ENCODE results near the gene IFI27L2.

- TF ChIP-seq, protein P1, sequence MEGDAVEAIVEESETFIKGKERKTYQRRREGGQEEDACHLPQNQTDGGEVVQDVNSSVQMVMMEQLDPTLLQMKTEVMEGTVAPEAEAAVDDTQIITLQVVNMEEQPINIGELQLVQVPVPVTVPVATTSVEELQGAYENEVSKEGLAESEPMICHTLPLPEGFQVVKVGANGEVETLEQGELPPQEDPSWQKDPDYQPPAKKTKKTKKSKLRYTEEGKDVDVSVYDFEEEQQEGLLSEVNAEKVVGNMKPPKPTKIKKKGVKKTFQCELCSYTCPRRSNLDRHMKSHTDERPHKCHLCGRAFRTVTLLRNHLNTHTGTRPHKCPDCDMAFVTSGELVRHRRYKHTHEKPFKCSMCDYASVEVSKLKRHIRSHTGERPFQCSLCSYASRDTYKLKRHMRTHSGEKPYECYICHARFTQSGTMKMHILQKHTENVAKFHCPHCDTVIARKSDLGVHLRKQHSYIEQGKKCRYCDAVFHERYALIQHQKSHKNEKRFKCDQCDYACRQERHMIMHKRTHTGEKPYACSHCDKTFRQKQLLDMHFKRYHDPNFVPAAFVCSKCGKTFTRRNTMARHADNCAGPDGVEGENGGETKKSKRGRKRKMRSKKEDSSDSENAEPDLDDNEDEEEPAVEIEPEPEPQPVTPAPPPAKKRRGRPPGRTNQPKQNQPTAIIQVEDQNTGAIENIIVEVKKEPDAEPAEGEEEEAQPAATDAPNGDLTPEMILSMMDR (IDR thresholded peaks at IDR 0.05; ENCODE audit: poor library complexity, severe bottlenecking) = no peak
- TF ChIP-seq EP300 (conservative IDR thresholded peaks at IDR 0.05; ENCODE audit: poor library complexity, severe bottlenecking) (no peak), SMC3 (conservative IDR thresholded peaks at IDR 0.05; ENCODE audit: poor library complexity) (no peak), MXI1 (conservative IDR thresholded peaks at IDR 0.05; ENCODE audit: poor library complexity, severe bottlenecking) (no peak), POLR2AphosphoS5 (IDR thresholded peaks at IDR 0.05) (no peak), EZH2 (IDR thresholded peaks at IDR 0.05; ENCODE audit: borderline replicate concordance, insufficient read depth, low read length, poor library complexity, severe bottlenecking) (no peak), TAF1 (IDR thresholded peaks at IDR 0.05; ENCODE audit: low read depth) (no peak)
- TF ChIP-seq, protein P2, sequence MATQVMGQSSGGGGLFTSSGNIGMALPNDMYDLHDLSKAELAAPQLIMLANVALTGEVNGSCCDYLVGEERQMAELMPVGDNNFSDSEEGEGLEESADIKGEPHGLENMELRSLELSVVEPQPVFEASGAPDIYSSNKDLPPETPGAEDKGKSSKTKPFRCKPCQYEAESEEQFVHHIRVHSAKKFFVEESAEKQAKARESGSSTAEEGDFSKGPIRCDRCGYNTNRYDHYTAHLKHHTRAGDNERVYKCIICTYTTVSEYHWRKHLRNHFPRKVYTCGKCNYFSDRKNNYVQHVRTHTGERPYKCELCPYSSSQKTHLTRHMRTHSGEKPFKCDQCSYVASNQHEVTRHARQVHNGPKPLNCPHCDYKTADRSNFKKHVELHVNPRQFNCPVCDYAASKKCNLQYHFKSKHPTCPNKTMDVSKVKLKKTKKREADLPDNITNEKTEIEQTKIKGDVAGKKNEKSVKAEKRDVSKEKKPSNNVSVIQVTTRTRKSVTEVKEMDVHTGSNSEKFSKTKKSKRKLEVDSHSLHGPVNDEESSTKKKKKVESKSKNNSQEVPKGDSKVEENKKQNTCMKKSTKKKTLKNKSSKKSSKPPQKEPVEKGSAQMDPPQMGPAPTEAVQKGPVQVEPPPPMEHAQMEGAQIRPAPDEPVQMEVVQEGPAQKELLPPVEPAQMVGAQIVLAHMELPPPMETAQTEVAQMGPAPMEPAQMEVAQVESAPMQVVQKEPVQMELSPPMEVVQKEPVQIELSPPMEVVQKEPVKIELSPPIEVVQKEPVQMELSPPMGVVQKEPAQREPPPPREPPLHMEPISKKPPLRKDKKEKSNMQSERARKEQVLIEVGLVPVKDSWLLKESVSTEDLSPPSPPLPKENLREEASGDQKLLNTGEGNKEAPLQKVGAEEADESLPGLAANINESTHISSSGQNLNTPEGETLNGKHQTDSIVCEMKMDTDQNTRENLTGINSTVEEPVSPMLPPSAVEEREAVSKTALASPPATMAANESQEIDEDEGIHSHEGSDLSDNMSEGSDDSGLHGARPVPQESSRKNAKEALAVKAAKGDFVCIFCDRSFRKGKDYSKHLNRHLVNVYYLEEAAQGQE (IDR thresholded peaks at IDR 0.05; ENCODE audit: borderline replicate concordance) = no peak
Measured at GRCh38 chr14:94116701-94117100, 12.7 kb downstream of the IFI27L2 start.

Data from neural cell (in vitro differentiated cells).